Astrocyte (in vitro differentiated cells and primary cell): ENCODE results near the gene STRN3. TPM values are rescaled to one million over a fixed set of nuclear protein-coding genes. Genes with fewer than 3 reads are reported as not detected.
"Not testable (repeated sequence)": the region's sequence is repeated elsewhere in the genome, so short reads cannot be mapped to it uniquely, and the experiment has no call there.

Experiments
- DNase-seq: peaks from one replicate; pipeline ENCODE4 v3.0.0-alpha.2; 2010; ENCODE audit warnings: low read depth
- FAIRE-seq: peaks from 2 replicates; lab custom pipeline; 2011; peaks lifted over from hg19 to GRCh38; lab: Jason Lieb, UNC
- H2AFZ ChIP-seq: 2 replicates; pipeline ENCODE4 v1.6.0; 2012; ENCODE audit warnings: low read depth, low read length, inconsistent platforms
- H3K27ac ChIP-seq: 2 replicates; pipeline ENCODE4 v1.5.1; 2011; ENCODE audit warnings: low read depth, low read length, inconsistent platforms
- H3K27me3 ChIP-seq: 2 replicates; pipeline ENCODE4 v1.6.0; 2011; ENCODE audit warnings: low read length, inconsistent platforms; ENCODE audit not compliant: insufficient read depth
- H3K36me3 ChIP-seq: 2 replicates; pipeline ENCODE4 v1.5.1; 2011; ENCODE audit warnings: low read length, inconsistent platforms; ENCODE audit not compliant: insufficient read depth
- H3K4me1 ChIP-seq: 2 replicates; pipeline ENCODE4 v1.5.1; 2011; ENCODE audit warnings: low read length, inconsistent platforms; ENCODE audit not compliant: insufficient read depth
- H3K4me2 ChIP-seq: 2 replicates; pipeline ENCODE4 v1.6.0; 2012; ENCODE audit warnings: low read length, inconsistent platforms
- H3K4me3 ChIP-seq: 2 replicates; pipeline ENCODE4 v1.5.1; 2011; ENCODE audit warnings: low read depth, mild to moderate bottlenecking, low read length, inconsistent platforms; ENCODE audit not compliant: insufficient read depth
- H3K79me2 ChIP-seq: 2 replicates; pipeline ENCODE4 v1.6.0; 2012; ENCODE audit warnings: mild to moderate bottlenecking, low read length, inconsistent platforms; ENCODE audit not compliant: insufficient read depth
- H3K9ac ChIP-seq: 2 replicates; pipeline ENCODE4 v1.6.0; 2012; ENCODE audit warnings: mild to moderate bottlenecking, low read length, inconsistent platforms
- H3K9me3 ChIP-seq: 2 replicates; pipeline ENCODE4 v1.5.1; 2012; ENCODE audit warnings: low read depth, mild to moderate bottlenecking, low read length, inconsistent platforms; ENCODE audit not compliant: insufficient read depth
- H4K20me1 ChIP-seq: 2 replicates; pipeline ENCODE4 v1.6.0; 2012; ENCODE audit warnings: low read length, inconsistent platforms; ENCODE audit not compliant: insufficient read depth
- H3K27ac Mint-ChIP-seq: one replicate; pipeline ENCODE4 v1.8.0; 2021; ENCODE audit warnings: mild to moderate bottlenecking, mixed read lengths; ENCODE audit not compliant: unreplicated experiment
- H3K27me3 Mint-ChIP-seq: one replicate; pipeline ENCODE4 v1.8.0; 2021; ENCODE audit warnings: low read depth, mixed read lengths; ENCODE audit not compliant: unreplicated experiment
- H3K36me3 Mint-ChIP-seq: one replicate; pipeline ENCODE4 v1.8.0; 2021; ENCODE audit warnings: low read depth, mixed read lengths; ENCODE audit not compliant: unreplicated experiment
- H3K4me1 Mint-ChIP-seq: one replicate; pipeline ENCODE4 v1.8.0; 2021; ENCODE audit warnings: low read depth, mixed read lengths; ENCODE audit not compliant: unreplicated experiment
- H3K4me3 Mint-ChIP-seq: one replicate; pipeline ENCODE4 v1.8.0; 2021; ENCODE audit warnings: mild to moderate bottlenecking, moderate library complexity, mixed read lengths; ENCODE audit not compliant: unreplicated experiment
- H3K9me3 Mint-ChIP-seq: one replicate; pipeline ENCODE4 v1.8.0; 2021; ENCODE audit warnings: mild to moderate bottlenecking, mixed read lengths; ENCODE audit not compliant: unreplicated experiment
- EZH2 ChIP-seq: IDR thresholded peaks from 2 replicates; pipeline ENCODE4 v1.6.1; 2012; ENCODE audit warnings: mild to moderate bottlenecking, low read length, inconsistent platforms; ENCODE audit not compliant: insufficient read depth
- total RNA-seq: library from RNA; stranded (reverse); gene quantifications from 2 replicates; pipeline ENCODE4 v1.2.1, GENCODE V29; 2021
- TF ChIP-seq, protein P1 (sequence below): IDR thresholded peaks from 2 replicates; pipeline ENCODE4 v1.5.1; 2011; ENCODE audit warnings: low read depth, mild to moderate bottlenecking, inconsistent platforms, low read length, moderate library complexity; ENCODE audit not compliant: insufficient read depth

STRN3 gene
- total RNA-seq, 1 donor from 2014 or later, result 48.4 TPM

DNA sequence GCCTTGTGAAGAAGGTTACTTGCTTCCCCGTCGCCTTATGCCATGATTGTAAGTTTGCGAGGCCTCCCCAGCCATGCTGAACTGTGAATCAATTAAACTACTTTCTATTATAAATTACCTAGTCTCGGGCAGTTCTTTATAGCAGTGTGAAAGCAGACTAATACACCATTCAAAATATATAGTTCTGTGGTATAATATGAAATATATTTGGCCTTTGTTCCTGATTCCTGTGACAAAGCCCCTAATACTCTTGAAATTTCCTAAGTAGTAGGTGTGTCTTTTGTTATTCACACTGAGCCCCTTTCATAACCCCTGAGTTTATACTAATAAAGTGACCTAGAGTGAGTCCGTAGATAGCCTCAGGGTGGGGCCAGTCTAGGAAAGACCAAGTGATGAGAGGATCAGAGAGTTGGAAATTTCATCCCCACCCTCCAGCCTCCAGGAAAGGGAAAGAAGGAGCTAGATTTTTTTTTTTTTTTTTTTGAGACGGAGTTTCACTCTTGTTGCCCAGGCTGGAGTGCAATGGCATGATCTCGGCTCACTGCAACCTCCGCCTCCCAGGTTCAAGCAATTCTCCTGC is 19.4 kb upstream of the STRN3 start:
- Mint-ChIP-seq H3K9me3 (no peaks in the 10 kb centered on the region), H3K4me1 (peaks cover 5% of the 10 kb centered on the region), H3K27me3 (no peaks in the 10 kb centered on the region), H3K4me3 (no peak overlapping the region), H3K36me3 (no peaks in the 10 kb centered on the region), H3K27ac (no peak overlapping the region)
- Histone ChIP-seq H3K36me3 (no peaks in the 10 kb centered on the region), H3K4me1 (no peaks in the 10 kb centered on the region), H3K9ac (no peak overlapping the region), H3K27ac (no peak overlapping the region), H4K20me1 (no peaks in the 10 kb centered on the region), H2AFZ (no peak overlapping the region), H3K9me3 (no peaks in the 10 kb centered on the region), H3K79me2 (no peaks in the 10 kb centered on the region), H3K27me3 (no peaks in the 10 kb centered on the region), H3K4me2 (no peak overlapping the region), H3K4me3 (no peak overlapping the region)
- TF ChIP-seq, protein P1, sequence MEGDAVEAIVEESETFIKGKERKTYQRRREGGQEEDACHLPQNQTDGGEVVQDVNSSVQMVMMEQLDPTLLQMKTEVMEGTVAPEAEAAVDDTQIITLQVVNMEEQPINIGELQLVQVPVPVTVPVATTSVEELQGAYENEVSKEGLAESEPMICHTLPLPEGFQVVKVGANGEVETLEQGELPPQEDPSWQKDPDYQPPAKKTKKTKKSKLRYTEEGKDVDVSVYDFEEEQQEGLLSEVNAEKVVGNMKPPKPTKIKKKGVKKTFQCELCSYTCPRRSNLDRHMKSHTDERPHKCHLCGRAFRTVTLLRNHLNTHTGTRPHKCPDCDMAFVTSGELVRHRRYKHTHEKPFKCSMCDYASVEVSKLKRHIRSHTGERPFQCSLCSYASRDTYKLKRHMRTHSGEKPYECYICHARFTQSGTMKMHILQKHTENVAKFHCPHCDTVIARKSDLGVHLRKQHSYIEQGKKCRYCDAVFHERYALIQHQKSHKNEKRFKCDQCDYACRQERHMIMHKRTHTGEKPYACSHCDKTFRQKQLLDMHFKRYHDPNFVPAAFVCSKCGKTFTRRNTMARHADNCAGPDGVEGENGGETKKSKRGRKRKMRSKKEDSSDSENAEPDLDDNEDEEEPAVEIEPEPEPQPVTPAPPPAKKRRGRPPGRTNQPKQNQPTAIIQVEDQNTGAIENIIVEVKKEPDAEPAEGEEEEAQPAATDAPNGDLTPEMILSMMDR, result no peak
- no peak for TF ChIP-seq EZH2
- no peak for DNase-seq
- no peak for FAIRE-seq

DNA sequence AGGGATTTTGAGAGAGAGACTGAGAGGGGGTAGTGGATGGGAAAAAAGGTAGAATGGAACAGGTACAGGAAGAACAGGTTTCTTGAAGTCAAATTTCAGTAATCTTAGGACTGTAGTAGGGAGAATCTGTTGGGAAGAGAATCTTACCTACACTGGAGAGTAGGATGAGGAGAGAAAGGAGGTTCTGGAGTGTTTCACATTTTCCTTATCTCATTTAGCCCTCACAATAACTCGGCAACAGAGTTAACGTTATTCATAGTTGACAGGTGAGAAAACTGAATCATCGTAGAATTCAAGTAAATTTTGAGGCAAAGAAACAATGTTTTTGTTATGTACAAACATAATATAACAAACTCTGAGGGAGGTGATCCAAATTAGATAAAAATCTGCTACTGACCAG is 17.2 kb upstream of the STRN3 start:
- no peaks in the 10 kb centered on the region for H3K36me3 Mint-ChIP-seq
- H3K4me3 Mint-ChIP-seq, result no peak overlapping the region
- Histone ChIP-seq H3K36me3 (no peaks in the 10 kb centered on the region), H3K79me2 (no peaks in the 10 kb centered on the region), H3K27ac (no peak overlapping the region), H3K9me3 (no peaks in the 10 kb centered on the region), H3K4me3 (no peak overlapping the region), H3K4me2 (no peak overlapping the region), H3K27me3 (no peaks in the 10 kb centered on the region), H3K9ac (no peak overlapping the region), H4K20me1 (no peaks in the 10 kb centered on the region), H2AFZ (no peak overlapping the region), H3K4me1 (no peaks in the 10 kb centered on the region)
- no peaks in the 10 kb centered on the region for H3K27me3 Mint-ChIP-seq
- DNase-seq (no peak), FAIRE-seq (no peak)
- H3K27ac Mint-ChIP-seq, result no peak overlapping the region
- H3K9me3 Mint-ChIP-seq, result no peaks in the 10 kb centered on the region
- no peak for TF ChIP-seq EZH2
- TF ChIP-seq, protein P1, result no peak
- H3K4me1 Mint-ChIP-seq, result peaks cover 5% of the 10 kb centered on the region

DNA sequence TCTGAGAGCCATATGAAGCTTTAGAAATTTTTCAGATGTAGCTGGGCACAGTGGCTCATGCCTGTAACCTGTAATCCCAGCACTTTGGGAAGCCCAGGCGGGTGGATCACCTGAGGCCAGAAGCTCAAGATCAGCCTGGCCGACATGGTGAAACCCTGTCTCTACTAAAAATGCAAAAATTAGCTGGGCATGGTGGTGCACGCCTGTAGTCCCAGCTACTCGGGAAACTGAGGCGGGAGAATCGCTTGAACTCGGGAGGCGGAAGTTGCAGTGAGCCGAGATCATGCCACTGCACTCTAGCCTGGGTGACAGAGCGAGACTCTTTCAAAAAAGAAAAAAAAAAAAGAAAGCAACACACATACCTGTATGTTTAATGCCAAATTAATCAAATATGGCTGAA is 16.7 kb upstream of the STRN3 start:
- H3K4me1 Mint-ChIP-seq, H3K27ac Mint-ChIP-seq: not testable (repeated sequence)

More for the DNA sequence above, 16.7 kb upstream of the STRN3 start:
- H4K20me1 ChIP-seq, H3K27me3 ChIP-seq, H3K9ac ChIP-seq, H3K36me3 ChIP-seq, H3K27me3 Mint-ChIP-seq, H3K36me3 Mint-ChIP-seq, DNase-seq, H3K4me3 Mint-ChIP-seq, H3K4me1 ChIP-seq, H2AFZ ChIP-seq, H3K9me3 Mint-ChIP-seq, H3K4me3 ChIP-seq, FAIRE-seq, H3K4me2 ChIP-seq, H3K9me3 ChIP-seq, H3K27ac ChIP-seq, H3K79me2 ChIP-seq: not testable (repeated sequence)
